GM20431 (cell line): ENCODE data around the gene GPATCH1.
"Not testable (repeated sequence)": the region's sequence is repeated elsewhere in the genome, so short reads cannot be mapped to it uniquely, and the experiment has no call there.

Source experiments
- in situ Hi-C: fragments of 300-500 bp; cut with MseI, MboI; formaldehyde crosslinking; loops from one replicate; pipeline ENCODE4 v1.15.0; 2020; ENCODE audit warnings: low sequenced_read_pairs; ENCODE audit not compliant: unreplicated experiment

The GPATCH1 gene

DNA sequence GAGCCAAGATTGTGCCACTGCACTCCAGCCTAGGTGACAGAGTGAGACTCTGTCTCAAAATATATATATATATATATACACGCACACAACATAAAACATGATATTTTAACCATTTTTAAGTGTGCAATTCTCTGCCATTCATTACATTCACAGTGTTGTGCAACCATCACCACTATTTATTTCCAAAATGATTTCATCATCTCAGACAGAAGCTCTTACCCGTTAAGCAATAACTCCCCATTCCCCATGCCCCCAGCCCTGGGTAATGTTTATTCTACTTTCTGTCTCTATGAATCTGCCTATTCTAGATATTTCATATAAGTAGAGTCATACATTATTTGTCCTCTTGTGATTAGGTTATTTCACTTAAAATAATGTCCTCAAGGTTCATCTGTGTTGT lies 71.2 kb downstream of the GPATCH1 start:
- in situ Hi-C loops = no loop called here

DNA sequence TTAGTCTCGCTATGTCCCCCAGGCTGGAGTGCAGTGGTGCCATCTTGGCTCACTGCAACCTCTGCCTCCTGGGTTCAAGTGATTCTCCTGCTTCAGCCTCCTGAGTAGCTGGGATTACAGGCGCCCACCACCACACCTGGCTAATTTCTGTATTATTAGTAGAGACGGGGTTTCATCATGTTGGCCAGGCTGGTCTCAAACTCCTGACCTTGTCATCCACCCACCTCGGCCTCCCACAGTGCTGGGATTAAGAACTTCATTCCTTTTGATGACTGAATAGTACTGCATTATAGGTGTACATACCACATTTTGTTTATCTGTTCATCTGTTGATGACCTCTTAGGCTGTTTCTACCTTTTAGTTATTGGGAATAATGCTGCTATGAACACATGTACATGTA lies 71.6 kb downstream of the GPATCH1 start:
- in situ Hi-C loops = not testable (repeated sequence)

DNA sequence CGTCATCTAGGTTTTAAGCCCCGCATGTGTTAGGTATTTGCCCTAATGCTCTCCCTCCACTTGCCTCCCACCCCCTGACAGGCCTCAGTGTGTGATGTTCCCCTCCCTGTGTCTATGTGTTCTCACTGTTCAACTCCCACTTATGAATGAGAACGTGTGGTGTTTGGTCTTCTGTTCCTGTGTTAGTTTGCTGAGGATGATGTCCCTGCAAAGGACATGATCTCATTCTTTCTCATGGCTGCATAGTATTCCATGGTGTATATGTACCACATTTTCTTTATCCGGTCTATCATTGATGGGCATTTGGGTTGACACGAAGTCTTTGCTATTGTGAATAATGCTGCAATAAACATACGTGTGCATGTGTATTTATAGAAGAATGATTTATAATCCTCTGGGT lies 73.3 kb downstream of the GPATCH1 start:
- in situ Hi-C loops = not testable (repeated sequence)

DNA sequence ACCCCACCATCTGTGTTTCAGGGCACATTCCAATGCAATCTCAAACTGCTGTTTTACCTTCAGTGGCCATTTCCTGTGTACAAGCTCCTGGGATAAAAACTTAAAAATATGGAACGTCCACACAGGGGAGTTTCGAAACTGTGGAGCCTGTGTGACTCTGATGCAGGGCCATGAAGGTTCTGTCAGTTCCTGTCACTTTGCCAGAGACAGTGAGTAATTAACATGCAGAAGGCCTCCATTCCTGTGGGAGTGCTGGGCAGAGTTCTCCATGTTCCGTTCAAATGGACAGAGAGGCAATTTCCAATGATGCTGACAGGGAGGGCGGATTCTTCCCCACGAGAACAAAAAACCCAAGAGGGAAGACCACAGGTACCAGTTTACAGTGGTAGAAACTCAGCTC lies 75.4 kb downstream of the GPATCH1 start:
- in situ Hi-C loops = no loop called here

DNA sequence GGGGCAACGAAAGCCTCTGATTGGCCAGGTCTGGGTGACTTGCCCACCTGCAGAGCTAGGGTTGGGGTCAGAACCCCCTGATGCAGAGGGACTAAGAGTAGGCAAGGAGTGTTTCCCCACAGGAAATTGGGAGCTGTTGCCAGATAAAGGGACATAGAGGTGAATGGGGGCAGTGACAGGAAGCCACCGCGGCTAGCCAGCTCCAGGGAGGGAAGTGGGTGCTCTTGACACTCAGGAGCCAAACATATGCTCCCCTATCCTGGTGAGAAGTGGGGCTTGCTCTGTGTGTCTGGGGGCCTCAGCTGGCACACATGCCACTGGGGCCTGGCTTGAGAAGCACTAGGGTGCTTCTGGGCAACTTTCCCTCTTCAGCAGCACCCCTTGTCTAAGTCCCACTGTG lies 76.9 kb downstream of the GPATCH1 start:
- in situ Hi-C loops = no loop called here

DNA sequence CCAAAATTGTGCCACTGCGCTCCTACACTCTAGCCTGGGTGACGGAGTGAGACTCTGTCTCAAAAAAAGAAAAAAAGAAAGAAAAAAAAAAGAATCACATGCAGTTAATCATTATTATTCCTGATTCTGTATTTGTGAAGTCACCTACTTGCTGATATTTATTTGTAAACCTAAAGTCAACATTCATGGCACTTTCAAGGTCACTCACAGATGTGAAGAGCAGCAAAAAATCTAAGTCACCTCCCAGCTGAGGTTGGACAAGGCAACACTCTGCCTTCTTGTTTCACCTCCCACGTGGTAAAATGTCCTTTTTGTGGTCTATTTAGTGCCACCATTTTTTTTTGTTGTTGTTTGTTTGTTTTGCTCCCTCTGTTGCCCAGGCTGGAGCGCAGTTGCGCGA lies 77.4 kb downstream of the GPATCH1 start:
- in situ Hi-C loops = no loop called here

DNA sequence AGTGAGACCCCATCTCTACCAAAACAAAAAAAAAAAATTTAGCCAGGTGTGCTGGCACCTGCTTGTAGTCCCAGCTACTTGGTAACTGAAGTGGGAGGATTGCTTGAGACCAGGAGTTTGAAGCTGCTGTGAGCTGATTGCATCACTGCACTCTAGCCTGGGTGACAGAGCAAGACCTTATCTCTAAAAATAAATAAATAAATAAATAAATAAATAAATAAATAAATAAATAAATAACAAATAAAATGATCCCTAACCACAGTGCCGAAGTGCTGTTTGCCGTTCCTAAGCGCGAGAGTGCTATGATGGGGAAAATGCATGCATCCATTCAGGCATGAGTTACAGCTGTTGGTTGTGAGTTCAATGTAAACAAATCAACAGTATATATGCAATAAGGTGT lies 78.2 kb downstream of the GPATCH1 start:
- in situ Hi-C loops = no loop called here

DNA sequence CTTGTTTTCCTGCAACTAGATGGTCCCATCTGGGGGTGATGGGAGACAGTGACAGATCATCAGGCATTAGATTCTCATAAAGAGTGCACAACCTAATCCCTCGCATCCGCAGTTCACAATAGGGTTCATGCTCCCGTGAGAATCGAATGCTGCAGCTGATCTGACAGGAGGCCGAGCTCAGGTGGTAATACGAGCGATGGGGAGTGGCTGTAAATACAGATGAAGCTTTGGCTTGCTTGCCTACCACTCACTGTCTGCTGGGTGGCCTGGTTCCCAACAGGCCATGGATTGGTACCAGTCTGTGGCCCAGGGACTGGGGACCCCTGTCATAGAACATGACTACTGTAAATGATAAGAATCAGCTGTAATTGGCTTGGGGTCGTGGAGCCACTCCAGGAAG lies 78.9 kb downstream of the GPATCH1 start:
- in situ Hi-C loops = no loop called here

DNA sequence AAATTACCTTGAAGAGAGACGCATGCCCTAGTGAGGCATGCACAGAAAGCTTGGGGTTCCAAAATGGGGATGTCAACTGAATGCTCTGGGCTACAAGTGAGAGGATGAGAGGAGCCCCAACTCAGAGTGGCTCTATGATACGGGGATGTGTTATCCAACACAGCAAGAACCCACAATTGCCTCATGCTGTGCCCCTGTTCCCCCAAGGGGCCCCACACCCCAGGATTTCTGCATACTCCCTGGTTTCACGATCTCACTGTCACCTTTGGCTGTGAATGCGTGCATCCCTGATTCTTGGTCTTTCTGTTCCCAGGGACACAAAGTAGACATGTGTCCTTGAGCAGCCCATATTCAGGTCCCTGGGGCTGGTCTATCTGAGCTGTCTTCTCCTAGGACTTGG lies 80.2 kb downstream of the GPATCH1 start:
- in situ Hi-C loops = no loop called here

DNA sequence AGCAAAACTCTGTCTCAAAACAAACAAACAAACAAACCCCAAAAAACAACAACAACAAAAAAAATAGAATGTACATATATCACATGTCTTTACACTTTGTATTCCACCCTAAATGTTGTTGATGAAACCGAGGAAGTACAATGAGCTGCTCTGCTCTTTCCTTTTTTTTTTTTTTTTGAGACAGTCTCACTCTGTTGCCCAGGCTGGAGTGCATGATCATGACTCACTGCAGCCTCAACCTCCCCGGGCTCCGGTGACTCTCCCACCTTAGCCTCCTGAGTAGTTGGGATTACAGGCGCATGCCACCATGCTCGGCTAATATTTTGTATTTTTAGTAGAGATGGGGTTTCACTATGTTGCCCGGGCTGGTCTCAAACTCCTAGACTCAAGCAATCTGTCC lies 82.5 kb downstream of the GPATCH1 start:
- in situ Hi-C loops = no loop called here

DNA sequence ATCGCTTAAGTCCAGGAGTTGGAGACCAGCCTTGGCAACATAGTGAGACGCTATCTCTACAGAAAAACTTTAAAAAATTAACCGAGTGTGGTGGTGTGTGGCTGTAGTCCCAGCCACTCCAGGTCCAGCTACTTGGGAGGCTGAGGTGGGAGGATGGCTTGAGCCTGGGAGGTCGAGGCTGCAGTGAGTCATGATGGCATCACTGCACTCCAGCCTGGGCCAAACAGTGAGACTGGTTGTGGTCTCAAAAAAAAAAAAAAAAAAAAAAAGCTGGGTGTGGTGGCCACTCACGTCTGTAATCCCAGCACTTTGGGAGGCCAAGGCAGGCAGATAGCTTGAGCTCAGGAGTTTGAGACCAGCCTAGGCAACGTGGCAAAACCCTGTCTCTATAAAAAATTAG lies 85.1 kb downstream of the GPATCH1 start:
- in situ Hi-C loops = not testable (repeated sequence)

DNA sequence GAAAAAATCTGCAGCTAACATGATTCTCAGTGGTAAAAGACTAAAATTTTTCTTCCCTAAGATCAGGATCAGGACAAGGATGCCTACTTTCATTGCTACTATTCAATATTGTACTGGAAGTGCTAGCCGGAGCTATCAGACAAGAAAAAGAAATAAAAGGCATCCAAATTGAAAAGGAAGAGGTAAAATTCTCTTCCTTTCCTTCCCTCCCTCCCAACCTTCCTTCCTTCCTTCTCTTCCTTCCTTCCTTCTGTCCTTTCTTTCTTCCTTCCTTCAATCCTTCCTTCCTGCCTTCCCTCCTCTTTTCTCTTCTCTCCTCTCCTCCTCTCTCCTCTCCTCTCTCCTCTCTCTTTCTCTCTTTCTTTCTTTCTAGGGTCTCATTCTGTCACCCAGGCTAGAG lies 86.5 kb downstream of the GPATCH1 start:
- in situ Hi-C loops = no loop called here

DNA sequence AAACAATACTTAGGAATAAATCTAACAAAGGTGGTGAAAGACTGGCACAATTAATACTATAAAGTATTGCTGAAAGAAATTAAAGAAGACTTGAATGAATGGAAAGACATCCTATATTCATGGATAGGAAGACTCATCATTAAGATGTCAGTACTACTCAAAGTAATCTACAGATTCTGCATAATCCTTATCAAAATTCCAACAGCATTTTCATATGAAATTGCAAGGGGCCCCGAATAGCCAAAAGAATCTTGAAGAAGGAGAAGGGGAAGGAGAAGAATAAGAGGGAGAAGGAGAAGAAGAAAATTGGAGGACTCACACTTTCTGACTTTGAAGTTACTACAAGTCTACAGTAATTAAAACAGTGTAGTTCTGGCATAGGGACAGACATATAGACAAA lies 87.5 kb downstream of the GPATCH1 start:
- in situ Hi-C loops = no loop called here

DNA sequence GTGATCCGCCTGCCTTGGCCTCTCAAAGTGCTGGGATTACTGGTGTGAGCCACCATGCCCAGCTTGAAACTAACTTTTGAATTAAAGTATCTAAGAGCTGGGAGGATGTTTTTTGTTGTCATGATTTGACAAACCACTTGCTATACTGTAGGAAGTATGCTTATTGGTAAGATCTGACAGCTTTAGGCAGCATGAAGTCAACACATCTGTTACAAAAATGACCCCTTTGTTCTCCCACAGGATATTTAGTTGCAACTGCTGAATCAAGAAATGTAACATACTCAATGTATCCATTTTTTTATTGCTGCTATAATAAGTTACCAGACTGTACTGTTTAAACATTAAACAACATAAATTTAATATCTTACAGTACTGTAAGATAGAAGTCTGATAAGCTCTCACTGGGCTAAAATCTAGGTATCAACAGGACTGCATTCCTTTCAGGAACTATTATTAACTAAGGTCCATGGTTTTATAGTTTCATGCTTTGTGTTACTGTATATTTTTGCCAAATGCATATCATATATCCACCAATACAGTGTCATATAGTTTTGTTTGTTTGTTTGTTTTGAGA lies 90.3 kb downstream of the GPATCH1 start:
- in situ Hi-C loops = no loop called here

DNA sequence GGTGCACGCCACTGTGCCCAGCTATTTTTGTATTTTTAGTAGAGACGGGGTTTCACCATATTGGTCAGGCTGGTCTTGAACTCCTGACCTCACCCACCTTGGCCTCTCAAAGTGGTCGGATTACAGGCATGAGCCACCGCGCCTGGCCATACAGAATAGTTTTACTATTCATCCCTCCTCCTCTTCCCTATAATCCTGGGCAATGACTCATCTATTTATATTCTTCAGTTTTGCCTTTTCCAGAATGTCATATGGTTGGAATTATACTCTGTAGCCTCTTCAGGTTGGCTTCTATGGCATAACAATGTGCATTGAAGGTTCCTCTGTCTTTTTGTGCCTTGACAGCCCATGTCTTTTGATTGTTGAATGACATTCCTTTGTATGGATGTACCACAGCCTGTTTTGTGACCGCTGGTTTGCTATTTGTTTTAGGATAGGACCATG lies 91.0 kb downstream of the GPATCH1 start:
- in situ Hi-C loops = no loop called here

DNA sequence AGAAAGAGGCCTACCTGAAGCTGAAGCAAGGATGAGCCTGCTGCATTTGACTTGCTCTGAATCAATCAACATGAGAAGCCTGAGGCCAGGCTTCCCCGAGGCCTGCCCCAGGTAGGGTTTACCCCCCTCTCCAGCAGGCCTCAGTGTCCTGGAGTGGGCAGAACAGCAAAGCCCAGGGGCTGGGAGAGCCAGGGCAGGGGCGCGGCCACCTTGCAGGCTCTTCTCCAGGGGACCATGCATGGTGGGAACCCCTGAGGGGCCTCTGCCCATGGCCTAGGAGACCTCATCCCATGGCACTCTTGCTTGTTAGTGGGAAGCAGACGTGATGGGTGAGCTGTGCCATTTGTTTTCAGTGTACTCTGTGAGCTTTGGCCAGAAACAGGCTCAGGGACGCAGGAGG lies 93.2 kb downstream of the GPATCH1 start:
- in situ Hi-C loops = no loop called here

DNA sequence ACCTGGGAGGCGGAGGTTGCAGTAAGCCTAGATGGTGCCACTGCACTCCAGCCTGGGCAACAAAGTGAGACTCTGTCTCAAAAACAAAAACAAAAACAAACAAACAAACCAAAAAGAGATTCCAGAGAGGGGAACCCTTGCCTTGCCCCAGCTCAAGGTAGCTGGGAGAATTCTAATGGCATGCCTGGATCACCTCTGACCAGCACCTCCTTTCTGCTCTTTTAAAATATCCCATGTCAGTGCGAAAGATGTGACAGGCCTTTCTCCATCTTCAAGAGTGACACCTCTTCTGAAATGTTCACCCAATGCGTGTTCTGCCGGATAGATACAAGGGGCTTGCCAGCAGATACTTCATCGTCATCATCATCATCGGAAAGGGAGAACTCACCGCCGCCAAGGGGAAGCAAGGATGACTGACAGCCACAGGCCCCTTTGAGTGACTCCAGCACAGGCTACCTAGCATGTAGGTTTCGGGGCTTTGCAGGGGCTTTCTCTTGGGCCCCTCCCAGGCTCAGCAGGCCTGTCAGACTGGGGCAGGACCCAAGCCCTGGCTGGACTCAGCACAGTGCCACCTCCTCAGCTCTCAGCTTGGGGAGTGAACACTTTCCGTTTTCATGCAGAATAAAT lies 94.3 kb downstream of the GPATCH1 start:
- in situ Hi-C loops = no loop called here

DNA sequence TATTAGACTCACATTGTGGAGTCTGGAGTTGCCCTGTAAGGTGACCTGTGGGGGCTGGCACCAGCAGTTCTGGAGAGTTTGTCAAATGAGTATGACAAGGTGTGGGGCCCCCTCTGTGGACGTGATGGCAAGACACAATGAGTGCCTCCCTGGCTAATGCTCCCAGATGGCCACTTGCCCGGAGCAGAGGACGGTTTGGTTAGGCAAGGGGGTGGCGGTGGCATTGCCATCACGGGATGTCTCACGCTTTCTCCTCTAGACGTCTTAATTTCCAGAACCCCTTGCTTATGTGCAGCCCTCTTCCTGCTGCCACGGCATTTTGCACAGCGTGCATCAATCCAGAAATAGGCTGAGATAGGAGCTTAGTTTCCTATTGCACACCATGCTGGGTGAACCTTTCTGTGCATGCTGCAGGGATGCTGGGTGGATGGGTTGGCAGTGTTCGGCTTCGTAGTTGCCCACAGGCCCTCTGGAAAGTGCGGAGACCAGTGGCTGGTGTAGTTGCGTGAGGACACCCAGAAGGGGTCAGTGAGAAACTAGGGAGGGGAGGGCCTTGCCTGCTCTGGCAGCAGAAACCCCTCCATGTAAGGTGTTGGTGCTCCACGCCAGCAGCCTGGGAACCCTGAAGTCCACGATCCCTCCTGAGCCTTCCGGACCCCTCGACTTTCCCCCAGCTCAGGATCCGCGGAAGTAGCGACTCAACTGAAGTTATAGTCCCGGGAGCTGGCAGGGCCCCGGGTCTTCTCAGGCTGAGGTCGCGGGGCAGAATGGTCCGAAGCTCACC lies 95.1 kb downstream of the GPATCH1 start:
- in situ Hi-C loops = no loop called here

DNA sequence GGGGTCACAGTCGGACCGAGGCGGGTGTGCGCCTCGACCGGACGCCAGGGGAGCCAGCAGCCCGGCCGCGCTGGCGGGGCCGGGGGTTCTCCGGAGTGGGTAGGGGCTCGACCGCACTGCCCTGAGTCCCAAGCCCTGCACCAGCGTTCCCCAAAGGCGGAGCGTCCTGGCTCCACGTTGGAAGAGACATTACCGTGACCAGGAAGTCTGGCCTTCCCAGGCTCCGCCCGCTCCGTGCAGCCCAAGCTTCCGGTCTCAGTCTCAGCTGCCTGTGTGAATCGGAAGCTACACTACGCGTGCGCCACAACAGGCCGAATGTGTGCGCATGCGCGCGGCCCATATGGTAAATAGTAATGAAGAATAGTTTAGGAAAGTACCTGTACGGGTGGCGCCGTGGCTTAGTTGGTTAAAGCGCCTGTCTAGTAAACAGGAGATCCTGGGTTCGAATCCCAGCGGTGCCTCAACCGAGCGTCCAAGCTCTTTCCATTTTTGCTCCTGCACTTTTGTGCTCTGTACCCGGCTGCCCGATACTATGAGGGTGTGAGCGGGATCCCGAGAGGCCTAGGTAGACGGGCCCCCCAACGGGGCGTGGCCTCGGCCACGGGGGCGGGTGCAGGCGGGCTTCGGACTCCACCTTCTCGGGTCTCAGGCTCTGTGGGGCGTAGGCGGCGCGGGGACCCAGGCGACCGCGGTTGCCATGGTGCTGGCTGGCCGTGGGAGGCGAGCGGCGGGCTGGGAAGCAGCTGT lies 95.9 kb downstream of the GPATCH1 start:
- in situ Hi-C loops = no loop called here

DNA sequence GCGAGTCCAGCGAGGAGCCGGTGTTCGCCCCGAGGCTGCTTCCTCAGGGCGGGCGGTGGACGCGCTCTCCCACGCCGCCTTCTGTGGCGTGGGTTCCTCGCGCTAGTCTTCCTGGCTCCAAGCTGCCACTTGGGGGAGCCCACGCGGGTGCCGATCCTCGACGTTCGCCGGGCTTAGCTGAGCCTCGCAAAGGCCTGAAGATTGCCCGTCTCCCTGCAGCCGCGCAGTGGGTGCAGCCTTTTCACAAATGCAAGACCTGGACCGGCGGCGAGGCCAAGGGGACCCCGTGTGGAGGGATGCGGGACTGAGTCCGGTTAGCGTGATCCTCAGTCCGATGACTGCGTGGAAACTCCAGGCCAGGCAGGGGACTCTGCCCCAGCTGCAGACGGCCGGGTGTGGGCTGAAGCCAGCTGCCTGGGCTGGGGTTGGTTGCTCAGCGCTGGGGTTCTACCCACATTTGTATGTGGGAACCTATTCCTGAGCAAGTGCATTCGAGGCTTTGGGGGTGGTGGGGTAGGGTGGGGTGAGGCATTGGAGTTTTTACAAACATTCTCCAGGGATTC lies 96.5 kb downstream of the GPATCH1 start:
- in situ Hi-C loops = no loop called here
